Endothelial cell of umbilical vein (primary cell): Measurements from ENCODE around the gene CRYGN. TPM values are rescaled to one million over a fixed set of nuclear protein-coding genes. Genes with fewer than 3 reads are reported as not detected.

ENCODE experiments used
- BruUV-seq: library from RNA; stranded (reverse); fragments of 400-500 nt; replicated peaks from 2 replicates; lab custom pipeline; 2021; lab: Mats Ljungman, UMichigan
- CTCF ChIA-PET: fragments of 300-600, 350-600 bp; sonication (Branson Sonifier 250); formaldehyde crosslinking; loops from one replicate; lab custom pipeline; 2021; ENCODE audit warnings: antibody characterized with exemption, inconsistent platforms; lab: Charles Lee
- POLR2A ChIA-PET: fragments of 300-600, 350-600 bp; sonication (Branson Sonifier 250); formaldehyde crosslinking; loops from one replicate; lab custom pipeline; 2021; ENCODE audit warnings: antibody characterized with exemption, inconsistent platforms; lab: Charles Lee
- DNase-seq: peaks from one replicate; pipeline ENCODE4 v3.0.0-alpha.2; 2011; ENCODE audit warnings: low read depth, low spot score
- FAIRE-seq: peaks from 2 replicates; lab custom pipeline; 2011; peaks lifted over from hg19 to GRCh38; lab: Jason Lieb, UNC
- H2AFZ ChIP-seq: 2 replicates; pipeline ENCODE4 v1.6.0; 2012; ENCODE audit warnings: low read depth, low read length, control low read depth, inconsistent platforms
- H3K27ac ChIP-seq: 2 replicates; pipeline ENCODE4 v1.5.1; 2011; ENCODE audit warnings: low read depth, mild to moderate bottlenecking, control low read depth, low read length, moderate library complexity; ENCODE audit not compliant: insufficient read depth
- H3K27me3 ChIP-seq, 2 experiments: 2 replicates each; pipeline versions ENCODE4 v1.6.0 to v1.6.1; 2011; ENCODE audit warnings: low read length in 2 of 2, mixed read lengths in 1 of 2; ENCODE audit not compliant: control insufficient read depth in 2 of 2, insufficient read depth in 2 of 2
- H3K36me3 ChIP-seq, 2 experiments: 2 replicates in 1 of 2; 3 replicates in 1 of 2; pipeline ENCODE4 v1.5.1; 2011; ENCODE audit warnings: low read length in 2 of 2, mild to moderate bottlenecking in 1 of 2, moderate library complexity in 1 of 2; ENCODE audit not compliant: control insufficient read depth in 2 of 2, insufficient read depth in 2 of 2; ENCODE audit errors: extremely low read depth in 1 of 2
- H3K4me1 ChIP-seq: 3 replicates; pipeline ENCODE4 v1.5.1; 2011; ENCODE audit warnings: mild to moderate bottlenecking, low read length; ENCODE audit not compliant: control insufficient read depth, insufficient read depth; ENCODE audit errors: extremely low read depth
- H3K4me2 ChIP-seq: 2 replicates; pipeline ENCODE4 v1.6.1; 2011; ENCODE audit warnings: low read length, control low read depth, mixed read lengths; ENCODE audit not compliant: insufficient read depth
- H3K4me3 ChIP-seq, 3 experiments: fragments of 200-600 bp in 1 of 3; sonication (generic), shearing (Covaris generic) in 1 of 3; replicated peaks in 1 of 3; 2 replicates each; pipeline ENCODE4 v1.5.1; 2011 to 2016; ENCODE audit warnings: control low read depth in 3 of 3, low read length in 3 of 3, mild to moderate bottlenecking in 2 of 3, inconsistent platforms in 1 of 3, low read depth in 1 of 3, moderate library complexity in 1 of 3; ENCODE audit not compliant: insufficient read depth in 1 of 3
- H3K79me2 ChIP-seq: 2 replicates; pipeline ENCODE4 v1.6.0; 2012; ENCODE audit warnings: low read length, inconsistent platforms; ENCODE audit not compliant: control insufficient read depth, insufficient read depth
- H3K9ac ChIP-seq: replicated peaks from 2 replicates; pipeline ENCODE3; 2011; ENCODE audit warnings: low read length, control low read depth; ENCODE audit not compliant: insufficient read depth; ENCODE audit errors: extremely low read depth
- H3K9me1 ChIP-seq: replicated peaks from 3 replicates; pipeline ENCODE4 v1.6.0; 2011; ENCODE audit warnings: mild to moderate bottlenecking, low read length; ENCODE audit not compliant: control insufficient read depth, insufficient read depth; ENCODE audit errors: extremely low read depth
- H3K9me3 ChIP-seq: replicated peaks from 2 replicates; pipeline ENCODE4 v1.5.1; 2012; ENCODE audit warnings: low read length, inconsistent platforms; ENCODE audit not compliant: control insufficient read depth, insufficient read depth
- H4K20me1 ChIP-seq: replicated peaks from 2 replicates; pipeline ENCODE3; 2011; ENCODE audit warnings: mild to moderate bottlenecking, low read length; ENCODE audit not compliant: control insufficient read depth, insufficient read depth; ENCODE audit errors: extremely low read depth
- EZH2 ChIP-seq: IDR thresholded peaks from 2 replicates; pipeline ENCODE4 v1.6.1; 2012; ENCODE audit warnings: borderline replicate concordance, low read depth, mild to moderate bottlenecking, moderate library complexity, low read length, inconsistent platforms; ENCODE audit not compliant: severe bottlenecking
- FOS ChIP-seq: IDR thresholded peaks from 2 replicates; pipeline ENCODE4 v1.6.1; 2011; ENCODE audit warnings: mild to moderate bottlenecking, low read length, moderate library complexity, borderline replicate concordance; ENCODE audit not compliant: insufficient read depth
- GATA2 ChIP-seq: IDR thresholded peaks from 2 replicates; pipeline ENCODE4 v1.7.0; 2011; ENCODE audit warnings: low read depth, mild to moderate bottlenecking, moderate library complexity, mixed read lengths, low read length; ENCODE audit not compliant: insufficient read length, insufficient read depth
- JUN ChIP-seq: IDR thresholded peaks from 2 replicates; pipeline ENCODE4 v1.6.1; 2011; ENCODE audit warnings: borderline replicate concordance, low read depth; ENCODE audit not compliant: insufficient read length, insufficient read depth
- POLR2A ChIP-seq: IDR thresholded peaks from 2 replicates; pipeline ENCODE4 v1.6.1; 2012; ENCODE audit warnings: low read depth, mild to moderate bottlenecking, control low read depth, low read length
- POLR2AphosphoS5 ChIP-seq: IDR thresholded peaks from 2 replicates; pipeline ENCODE4 v1.6.1; 2012; ENCODE audit warnings: low read depth, mild to moderate bottlenecking, control low read depth, low read length, moderate library complexity; ENCODE audit not compliant: insufficient read depth
- dilution Hi-C: fragments of 300-500 bp; cut with MboI; formaldehyde crosslinking; loops from one replicate; pipeline ENCODE4 v1.15.0; 2019; ENCODE audit warnings: low sequenced_read_pairs; ENCODE audit not compliant: extremely low pct_ligation_motif_present
- intact Hi-C: fragments of 100-400 bp; cut with micrococcal nuclease; formaldehyde crosslinking; loops from one replicate; pipeline ENCODE4 v1.10.0; 2022
- polyA plus RNA-seq, 4 experiments: library from polyadenylated mRNA; depleted of rRNA in 3 of 4; stranded (reverse) in 3 of 4; unstranded in 1 of 4; fragments of >200 nt; gene quantifications; 2 replicates each; pipeline versions ENCODE4 v1.2.1 to v1.2.3, GENCODE V29; 2011 to 2012; ENCODE audit warnings: missing spikeins in 1 of 4
- total RNA-seq: library from RNA; stranded (reverse); gene quantifications from 2 replicates; pipeline ENCODE4 v1.2.3, GENCODE V29; 2021
- TF ChIP-seq, protein P1 (sequence below), 2 donors: IDR thresholded peaks; 1 replicate in 1 of 2; 2 replicates in 1 of 2; pipeline ENCODE4 v1.5.1; 2011; ENCODE audit warnings: low read length in 2 of 2, mild to moderate bottlenecking in 2 of 2, moderate library complexity in 2 of 2, control low read depth in 1 of 2, inconsistent platforms in 1 of 2, low read depth in 1 of 2; ENCODE audit not compliant: insufficient read depth in 1 of 2; ENCODE audit errors: extremely low read depth in 1 of 2

The CRYGN gene
- total and polyA plus RNA-seq, 2 donors (not counting 3 experiments of a cell fraction or from before 2014, with no cell fraction given): not detected

DNA sequence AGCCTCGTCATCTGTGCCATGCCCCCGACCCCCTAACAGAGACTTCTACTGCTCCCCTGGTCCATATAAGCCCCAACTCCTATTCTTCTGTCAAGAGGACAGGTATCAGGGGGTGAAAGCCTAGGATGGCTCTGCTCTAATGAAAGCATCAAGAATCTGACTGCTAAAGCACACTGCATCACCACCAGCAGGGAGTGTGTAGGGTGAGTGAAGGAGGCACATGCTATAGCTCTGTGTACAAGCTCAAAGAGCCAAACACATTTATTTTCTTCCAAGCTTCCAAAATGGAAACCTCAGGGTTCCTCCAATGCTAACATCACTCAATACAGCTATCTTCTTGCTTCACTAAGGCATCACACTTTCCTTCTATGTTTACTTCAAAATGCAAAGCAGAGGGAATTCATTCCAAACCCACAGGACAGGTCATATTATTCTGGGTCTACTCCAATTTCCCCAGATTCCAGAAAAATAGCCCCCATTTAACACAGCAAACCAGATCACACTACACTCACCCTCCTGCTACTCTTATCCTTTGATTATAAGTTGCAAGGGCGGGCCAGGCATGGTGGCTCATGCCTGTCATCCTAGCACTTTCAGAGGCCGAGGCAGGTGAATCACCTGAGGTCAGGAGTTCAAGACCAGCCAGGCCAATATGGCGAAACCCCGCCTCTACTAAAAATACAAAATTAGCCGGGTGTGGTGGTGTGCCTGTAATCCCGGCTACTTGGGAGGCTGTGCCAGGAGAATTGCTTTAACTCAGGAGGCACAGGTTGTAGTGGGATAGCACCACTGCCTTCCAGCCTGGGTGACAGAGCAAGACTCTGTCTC lies 43.2 kb upstream of the CRYGN start:
- no peak overlapping the region for H3K4me3 ChIP-seq
- ChIA-PET POLR2A (no interaction called here), CTCF (interaction anchor here (1.0 to 1.7 kb wide), 3 partner anchors 10 to 173 kb away, joined by 3 to 4 read pairs (median 3); no protein-coding TSS in a partner anchor)
- peaks cover 9 to 22% of the 10 kb centered on the region in 2 experiments for H3K36me3 ChIP-seq
- H3K27ac ChIP-seq: no peak overlapping the region
- DNase-seq: no peak
- no peak for FAIRE-seq
- TF ChIP-seq JUN: no peak
- TF ChIP-seq POLR2A: no peak
- TF ChIP-seq EZH2: no peak
- TF ChIP-seq FOS: no peak
- TF ChIP-seq, protein P1, sequence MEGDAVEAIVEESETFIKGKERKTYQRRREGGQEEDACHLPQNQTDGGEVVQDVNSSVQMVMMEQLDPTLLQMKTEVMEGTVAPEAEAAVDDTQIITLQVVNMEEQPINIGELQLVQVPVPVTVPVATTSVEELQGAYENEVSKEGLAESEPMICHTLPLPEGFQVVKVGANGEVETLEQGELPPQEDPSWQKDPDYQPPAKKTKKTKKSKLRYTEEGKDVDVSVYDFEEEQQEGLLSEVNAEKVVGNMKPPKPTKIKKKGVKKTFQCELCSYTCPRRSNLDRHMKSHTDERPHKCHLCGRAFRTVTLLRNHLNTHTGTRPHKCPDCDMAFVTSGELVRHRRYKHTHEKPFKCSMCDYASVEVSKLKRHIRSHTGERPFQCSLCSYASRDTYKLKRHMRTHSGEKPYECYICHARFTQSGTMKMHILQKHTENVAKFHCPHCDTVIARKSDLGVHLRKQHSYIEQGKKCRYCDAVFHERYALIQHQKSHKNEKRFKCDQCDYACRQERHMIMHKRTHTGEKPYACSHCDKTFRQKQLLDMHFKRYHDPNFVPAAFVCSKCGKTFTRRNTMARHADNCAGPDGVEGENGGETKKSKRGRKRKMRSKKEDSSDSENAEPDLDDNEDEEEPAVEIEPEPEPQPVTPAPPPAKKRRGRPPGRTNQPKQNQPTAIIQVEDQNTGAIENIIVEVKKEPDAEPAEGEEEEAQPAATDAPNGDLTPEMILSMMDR (IDR thresholded peaks at IDR 0.05; ENCODE audit: extremely low read depth in 1 of 2, insufficient read depth in 1 of 2, low read depth in 1 of 2, low read length in 2 of 2): no peak
- no peak for TF ChIP-seq POLR2AphosphoS5
- no peak for TF ChIP-seq GATA2
- H3K9me1 ChIP-seq: no peaks in the 10 kb centered on the region
- peaks cover 25% of the 10 kb centered on the region for H4K20me1 ChIP-seq
- no TSS peak for BruUV-seq
- no peak overlapping the region for H3K9ac ChIP-seq
- no peak overlapping the region for H3K4me2 ChIP-seq
- H3K9me3 ChIP-seq: no peaks in the 10 kb centered on the region
- peaks cover 75% of the 10 kb centered on the region for H3K79me2 ChIP-seq
- H3K4me1 ChIP-seq: peaks cover 21% of the 10 kb centered on the region
- no peak overlapping the region for H2AFZ ChIP-seq
- H3K27me3 ChIP-seq: no peaks in the 10 kb centered on the region
- intact Hi-C loops: no loop called here
- dilution Hi-C loops: no loop called here
